PC-9 (cell line): ENCODE results near the gene TRIO. TPM values are rescaled to one million over a fixed set of nuclear protein-coding genes. Genes with fewer than 3 reads are reported as not detected.

Experiments
- BruUV-seq: library from RNA; stranded (reverse); fragments of 400-500 nt; replicated peaks from 2 replicates; lab custom pipeline; 2021; lab: Mats Ljungman, UMichigan
- CTCF ChIA-PET: fragments of 300-600 bp; sonication (Branson Sonifier 250); formaldehyde crosslinking; loops from one replicate; lab custom pipeline; 2022; ENCODE audit warnings: antibody characterized with exemption; lab: Charles Lee
- POLR2A ChIA-PET: fragments of 300-600 bp; sonication (Branson Sonifier 250); formaldehyde crosslinking; loops from one replicate; lab custom pipeline; 2022; ENCODE audit warnings: antibody characterized with exemption; ENCODE audit not compliant: unreplicated experiment; lab: Charles Lee
- DNase-seq, 2 experiments: peaks; one replicate each; pipeline versions ENCODE4 v3.0.0 to v3.0.0-alpha.2; 2015 to 2022; ENCODE audit warnings: mixed read lengths in 1 of 2
- H2AFZ ChIP-seq: fragments of 200-600 bp; sonication (generic); 2 replicates; pipeline ENCODE4 v1.8.1; 2017; ENCODE audit warnings: antibody characterized with exemption
- H3F3A ChIP-seq: fragments of 200-600 bp; sonication (generic); 2 replicates; pipeline ENCODE4 v1.8.1; 2017; ENCODE audit warnings: antibody characterized with exemption, mild to moderate bottlenecking, low read depth; ENCODE audit not compliant: insufficient read depth
- H3K27ac ChIP-seq: fragments of 200-600 bp; sonication (generic); 2 replicates; pipeline ENCODE4 v1.6.1; 2016; ENCODE audit warnings: mixed run types
- H3K27me3 ChIP-seq: fragments of 200-600 bp; sonication (generic); 2 replicates; pipeline ENCODE4 v1.6.1; 2016; ENCODE audit warnings: low read depth, mixed run types; ENCODE audit not compliant: insufficient read depth
- H3K36me3 ChIP-seq: fragments of 200-600 bp; sonication (generic); 2 replicates; pipeline ENCODE4 v1.6.1; 2016; ENCODE audit warnings: low read depth, mixed run types
- H3K4me1 ChIP-seq: fragments of 200-600 bp; sonication (generic); replicated peaks from 2 replicates; pipeline ENCODE4 v1.6.1; 2016; ENCODE audit warnings: mixed run types; ENCODE audit not compliant: insufficient read depth
- H3K4me2 ChIP-seq: fragments of 200-600 bp; sonication (generic); 2 replicates; pipeline ENCODE4 v1.6.1; 2017; ENCODE audit warnings: mixed run types
- H3K4me3 ChIP-seq: fragments of 200-600 bp; sonication (generic); 2 replicates; pipeline ENCODE4 v1.6.1; 2016; ENCODE audit warnings: mixed run types
- H3K79me2 ChIP-seq: fragments of 200-600 bp; sonication (generic); 2 replicates; pipeline ENCODE4 v1.6.1; 2017; ENCODE audit warnings: low read depth, mixed run types
- H3K9me2 ChIP-seq: fragments of 200-600 bp; sonication (generic); 2 replicates; pipeline ENCODE4 v1.8.1; 2017; ENCODE audit warnings: mild to moderate bottlenecking; ENCODE audit not compliant: insufficient read depth
- H3K9me3 ChIP-seq: fragments of 200-600 bp; sonication (generic); 2 replicates; pipeline ENCODE4 v1.8.1; 2016; ENCODE audit warnings: low read depth; ENCODE audit not compliant: insufficient read depth
- H4K20me1 ChIP-seq: fragments of 200-600 bp; sonication (generic); 2 replicates; pipeline ENCODE4 v1.8.1; 2017; ENCODE audit not compliant: insufficient read depth
- CTCF ChIP-seq: fragments of 200-600 bp; sonication (generic); conservative IDR thresholded peaks from 2 replicates; pipeline ENCODE4 v1.6.1; 2017; ENCODE audit warnings: mixed run types, antibody characterized with exemption, mild to moderate bottlenecking, moderate library complexity
- EZH2 ChIP-seq: fragments of 200-600 bp; sonication (generic); IDR thresholded peaks from 2 replicates; pipeline ENCODE4 v1.8.0; 2017; ENCODE audit warnings: antibody characterized with exemption, low read depth
- intact Hi-C: fragments of 100-400 bp; cut with micrococcal nuclease; formaldehyde crosslinking; loops from one replicate; pipeline ENCODE4 v1.10.0; 2022; ENCODE audit not compliant: unreplicated experiment
- total RNA-seq: library from RNA; stranded (reverse); gene quantifications from 2 replicates; pipeline ENCODE4 v1.2.3, GENCODE V29; 2021

TRIO gene
- total RNA-seq, 1 experiment from 2014 or later: 596 TPM

GRCh38 chr5:14351845-14352712, 208.9 kb downstream of the TRIO start:
- peaks cover 28% of the 10 kb centered on the region; the same call in 1 of the 2 replicates for H3F3A ChIP-seq
- intact Hi-C loops: loop anchor here (1.0 to 5.0 kb wide), 2 partner anchors 296 to 660 kb away; no protein-coding TSS in a partner anchor
- BruUV-seq: no TSS peak
- H3K36me3 ChIP-seq: peaks cover 10% of the 10 kb centered on the region; the same call in 1 of the 2 replicates
- H3K27me3 ChIP-seq: no peaks in the 10 kb centered on the region
- H3K9me3 ChIP-seq: no peaks in the 10 kb centered on the region
- ChIA-PET POLR2A (interaction anchor here (0.8 kb wide), 1 partner anchor 31 kb away, joined by 8 read pairs; no protein-coding TSS in a partner anchor), CTCF (interaction anchor here (0.5 to 1.5 kb wide), 10 partner anchors 9 to 886 kb away, joined by 3 to 12 read pairs (median 4); no protein-coding TSS in a partner anchor)
- TF ChIP-seq CTCF (peak; percentile 98), EZH2 (no peak)
- peak in 1 of 2 experiments; percentile 77 for DNase-seq
- no peaks in the 10 kb centered on the region for H3K9me2 ChIP-seq
- no peak overlapping the region for H3K4me3 ChIP-seq
- H2AFZ ChIP-seq: no peak overlapping the region
- peaks cover 36% of the 10 kb centered on the region for H4K20me1 ChIP-seq
- H3K27ac ChIP-seq: no peak overlapping the region
- no peaks in the 10 kb centered on the region for H3K4me1 ChIP-seq
- H3K79me2 ChIP-seq: peaks cover 15% of the 10 kb centered on the region; the same call in 1 of the 2 replicates
- H3K4me2 ChIP-seq: no peak overlapping the region

- Histone ChIP-seq H3K36me3 (peaks cover 6% of the 10 kb centered on the region; the same call in 1 of the 2 replicates), H3K4me3 (no peak overlapping the region), H3K27ac (no peak overlapping the region), H2AFZ (no peak overlapping the region), H3F3A (peaks cover 16% of the 10 kb centered on the region; the same call in 1 of the 2 replicates), H3K4me1 (no peaks in the 10 kb centered on the region), H4K20me1 (peaks cover 25% of the 10 kb centered on the region; the same call in 1 of the 2 replicates), H3K4me2 (no peak overlapping the region), H3K27me3 (no peaks in the 10 kb centered on the region), H3K9me2 (no peaks in the 10 kb centered on the region), H3K79me2 (peaks cover 15% of the 10 kb centered on the region; the same call in 1 of the 2 replicates), H3K9me3 (no peaks in the 10 kb centered on the region)
- BruUV-seq: no TSS peak
- intact Hi-C loops: loop anchor here (5.0 kb wide), 1 partner anchor 658 kb away; no protein-coding TSS in a partner anchor
- ChIA-PET CTCF (interaction anchor here (0.6 to 0.8 kb wide), 3 partner anchors 10 to 34 kb away, joined by 3 to 12 read pairs (median 6); no protein-coding TSS in a partner anchor), POLR2A (no interaction called here)
- DNase-seq: no peak
- no peak for TF ChIP-seq EZH2
- TF ChIP-seq CTCF: no peak
These were observed 210.8 kb downstream of the TRIO start for GRCh38 chr5:14353726-14354474.

GRCh38 chr5:14355391-14355790, 212.2 kb downstream of the TRIO start:
- H3K4me3 ChIP-seq: no peak overlapping the region
- POLR2A ChIA-PET: no interaction called here
- no peak overlapping the region for H3K27ac ChIP-seq
- peaks cover 8% of the 10 kb centered on the region; the same call in 1 of the 2 replicates for H3F3A ChIP-seq
- no peak for TF ChIP-seq EZH2
- intact Hi-C loops: no loop called here
- H3K4me1 ChIP-seq: no peaks in the 10 kb centered on the region
- BruUV-seq: no TSS peak
- peaks cover 6% of the 10 kb centered on the region for H3K36me3 ChIP-seq
- no peak for DNase-seq
- no peaks in the 10 kb centered on the region for H3K9me2 ChIP-seq
- no peaks in the 10 kb centered on the region for H3K9me3 ChIP-seq
- CTCF ChIA-PET: no interaction called here
- no peak overlapping the region for H2AFZ ChIP-seq
- H3K4me2 ChIP-seq: no peak overlapping the region
- H3K27me3 ChIP-seq: no peaks in the 10 kb centered on the region
- peaks cover 15% of the 10 kb centered on the region; the same call in 1 of the 2 replicates for H3K79me2 ChIP-seq
- peaks cover 25% of the 10 kb centered on the region; the same call in 1 of the 2 replicates for H4K20me1 ChIP-seq
